Stromal cell of bone marrow (primary cell): ENCODE results near the gene HMX1.

Experiments used
- DNase-seq: peaks from one replicate; pipeline ENCODE4 v3.0.0-alpha.2; 2012; ENCODE audit warnings: low read depth

The HMX1 gene

GRCh38 chr4:8838961-8839431 lies 32.6 kb downstream of the HMX1 start:
- no peak for DNase-seq

- DNase-seq = no peak
These were observed 33.2 kb downstream of the HMX1 start for GRCh38 chr4:8838296-8838960.

GRCh38 chr4:8837181-8837841 lies 34.3 kb downstream of the HMX1 start:
- no peak for DNase-seq

GRCh38 chr4:8836664-8837171 lies 34.9 kb downstream of the HMX1 start:
- no peak for DNase-seq

GRCh38 chr4:8835521-8836365 lies 35.9 kb downstream of the HMX1 start:
- no peak for DNase-seq

DNA sequence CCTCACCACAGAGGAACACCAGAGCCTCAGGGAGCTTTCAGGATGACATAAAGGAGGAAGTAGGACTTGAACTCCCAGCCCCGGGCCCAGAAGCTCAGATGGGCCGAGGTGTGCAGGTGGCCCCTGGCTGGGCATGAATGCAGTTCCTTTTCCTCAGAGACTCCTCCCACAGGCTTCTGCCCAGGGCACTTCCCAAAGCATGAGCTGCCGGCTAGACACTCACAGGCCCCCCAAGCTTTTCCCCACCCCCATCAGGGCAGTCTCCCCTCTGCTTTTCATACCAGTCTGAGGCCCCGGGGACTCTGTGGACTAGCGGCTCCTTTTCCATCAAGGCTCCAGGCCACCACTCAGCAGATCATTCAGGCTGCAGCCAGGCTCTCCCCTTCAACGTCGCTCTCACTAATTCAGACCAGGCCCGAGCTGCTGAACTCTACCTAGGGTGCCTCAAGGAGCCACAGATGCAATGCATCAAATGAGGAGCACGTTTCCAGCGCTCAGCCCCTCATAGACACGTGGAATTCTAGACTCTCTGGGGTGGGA lies 36.9 kb downstream of the HMX1 start:
- DNase-seq = no peak

DNA sequence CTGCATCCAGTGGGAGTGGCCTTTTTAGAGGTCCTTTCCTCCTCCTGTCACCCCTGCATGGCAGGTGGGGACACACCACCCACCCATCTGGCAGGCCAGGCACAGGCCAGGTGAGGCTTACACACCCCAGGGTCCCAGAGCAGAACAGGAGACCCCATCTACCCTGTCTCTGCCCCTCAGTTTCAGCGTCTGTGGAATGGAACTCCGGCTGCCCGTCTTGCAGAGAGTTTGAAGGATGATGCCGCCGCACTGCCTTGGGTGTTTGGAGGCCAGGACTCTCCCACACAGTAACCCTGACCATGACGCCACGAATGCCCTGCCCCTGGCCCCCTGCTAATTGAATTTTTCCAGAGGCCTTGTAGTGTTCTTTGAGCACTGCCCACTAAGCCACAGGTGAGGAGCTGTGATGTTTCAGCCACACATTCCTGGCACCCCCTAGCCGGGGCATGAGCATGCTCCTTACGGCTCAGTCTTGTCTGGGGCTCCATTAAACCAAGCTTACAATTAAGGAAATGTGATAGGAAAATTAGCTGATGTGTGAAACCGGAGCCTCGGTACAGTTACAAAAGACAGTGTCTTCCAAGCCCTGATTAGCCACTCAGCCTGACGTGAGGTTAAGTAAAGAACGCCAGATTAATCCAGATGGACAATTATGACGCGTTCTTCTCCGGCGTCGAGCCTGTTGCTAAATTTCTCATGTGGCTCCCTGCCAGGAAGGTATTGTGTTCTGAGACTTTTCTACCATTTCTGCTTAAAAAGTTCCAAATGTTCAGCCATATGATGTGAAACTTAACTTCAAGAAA lies 39.3 kb downstream of the HMX1 start:
- DNase-seq = no peak

- DNase-seq = no peak
These were observed 40.2 kb downstream of the HMX1 start for GRCh38 chr4:8831221-8832112.

GRCh38 chr4:8830611-8831200 lies 40.9 kb downstream of the HMX1 start:
- DNase-seq = no peak

DNA sequence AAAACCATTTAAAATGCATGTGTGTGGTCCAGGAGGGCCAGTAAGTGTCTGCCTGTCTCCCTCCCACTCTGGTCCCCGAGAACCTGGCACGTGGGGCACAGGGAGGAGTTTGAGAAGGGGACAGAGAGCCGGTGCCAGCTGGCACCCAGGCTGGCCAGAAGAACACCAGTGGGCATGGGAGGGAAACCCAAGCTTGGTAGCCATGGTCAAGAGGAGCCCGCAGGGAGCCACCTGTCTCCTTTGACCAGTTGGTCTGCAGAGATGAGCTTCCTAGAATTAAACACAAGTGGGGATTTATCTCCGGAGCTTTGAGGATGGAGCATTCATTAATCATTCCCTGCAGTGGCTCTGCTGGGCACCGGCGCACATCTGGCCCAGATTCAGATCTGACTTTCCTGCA lies 41.6 kb downstream of the HMX1 start:
- no peak for DNase-seq

- DNase-seq = no peak
These were observed 42.1 kb downstream of the HMX1 start for GRCh38 chr4:8829584-8829983.

- DNase-seq = no peak
These were observed 42.8 kb downstream of the HMX1 start for GRCh38 chr4:8828869-8829268.

DNA sequence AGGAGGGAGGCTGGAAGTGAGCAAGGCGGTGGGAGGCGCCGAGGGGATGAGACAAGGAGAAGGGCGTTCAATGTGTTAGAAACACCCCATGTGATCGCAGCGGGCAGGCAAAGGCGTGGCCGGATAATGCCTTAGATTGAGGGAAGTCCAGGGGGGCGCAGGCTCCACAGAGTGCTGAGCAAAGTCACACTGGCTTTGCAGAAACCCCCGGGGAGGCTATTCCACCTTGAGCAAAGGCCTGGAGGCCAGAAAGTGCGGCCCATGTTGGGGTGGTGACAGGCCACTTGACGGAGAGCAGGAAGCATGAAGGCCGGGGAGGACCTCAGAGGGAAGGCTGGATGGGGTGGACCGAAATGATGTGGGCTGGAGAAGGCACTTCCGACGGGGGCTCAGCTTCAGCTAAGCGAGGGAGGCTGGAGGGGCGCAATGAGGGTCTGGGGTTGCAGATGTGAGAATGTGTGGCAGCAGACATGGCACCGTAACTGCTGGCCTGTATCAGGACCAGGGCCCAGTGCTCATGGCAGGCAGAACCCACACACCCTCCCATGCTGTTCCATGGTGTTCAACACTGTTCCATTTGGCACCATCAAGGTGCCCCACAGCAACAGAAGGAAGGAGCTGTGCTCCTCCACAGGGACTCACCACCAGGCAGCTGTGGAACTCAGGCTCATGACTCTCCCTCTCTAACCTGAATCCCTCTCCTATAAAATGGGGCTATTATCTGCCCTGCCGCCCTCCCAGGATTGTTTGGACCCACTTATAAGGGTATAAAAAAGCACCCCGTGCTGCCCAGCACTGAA lies 50.3 kb downstream of the HMX1 start:
- no peak for DNase-seq

DNA sequence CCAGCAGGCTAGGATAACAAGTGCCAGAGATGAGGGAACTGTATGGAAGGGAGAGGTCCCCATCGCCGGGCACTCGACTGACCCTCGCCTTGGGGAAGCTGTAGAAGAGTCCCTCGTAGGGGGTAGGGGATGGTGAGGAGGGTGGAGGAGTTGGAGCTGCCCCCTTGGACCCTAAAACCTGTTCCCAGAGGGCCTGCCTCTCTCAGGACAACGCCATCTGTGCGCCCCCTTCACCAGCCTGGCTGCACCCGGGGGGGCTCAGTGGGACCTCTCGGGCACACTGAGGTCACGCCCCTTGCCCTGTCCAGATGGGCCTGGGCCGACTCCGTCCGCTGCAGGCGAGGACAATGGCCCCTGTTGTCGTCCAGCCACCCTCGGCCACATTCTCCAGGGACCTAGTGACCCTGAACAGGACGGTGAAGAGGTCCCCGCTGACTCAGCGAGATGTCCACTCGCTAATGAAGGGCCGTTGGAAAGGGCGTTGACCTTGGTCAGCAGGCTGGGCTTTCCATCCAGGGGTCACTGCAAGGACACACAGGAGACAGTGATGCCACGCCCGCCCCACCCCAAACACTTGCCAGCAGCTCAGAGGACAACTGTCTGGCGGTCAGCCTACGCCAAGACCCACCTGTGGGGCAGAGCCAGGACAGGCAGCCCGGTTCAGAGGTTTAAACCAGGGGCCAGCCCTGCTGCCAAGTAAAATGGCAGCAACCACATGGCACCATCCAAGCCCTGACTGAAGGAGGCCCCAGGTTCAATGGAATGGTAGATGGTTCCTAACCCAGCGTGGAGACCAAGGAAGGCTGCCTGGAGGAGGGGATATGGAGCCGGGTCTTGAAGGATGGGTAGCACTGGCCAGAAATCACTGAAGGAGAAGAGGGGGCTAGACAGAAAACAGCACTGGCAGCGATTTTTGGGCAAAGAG lies 51.2 kb downstream of the HMX1 start:
- no peak for DNase-seq

- no peak for DNase-seq
These were observed 52.0 kb downstream of the HMX1 start for GRCh38 chr4:8819473-8820177.

DNA sequence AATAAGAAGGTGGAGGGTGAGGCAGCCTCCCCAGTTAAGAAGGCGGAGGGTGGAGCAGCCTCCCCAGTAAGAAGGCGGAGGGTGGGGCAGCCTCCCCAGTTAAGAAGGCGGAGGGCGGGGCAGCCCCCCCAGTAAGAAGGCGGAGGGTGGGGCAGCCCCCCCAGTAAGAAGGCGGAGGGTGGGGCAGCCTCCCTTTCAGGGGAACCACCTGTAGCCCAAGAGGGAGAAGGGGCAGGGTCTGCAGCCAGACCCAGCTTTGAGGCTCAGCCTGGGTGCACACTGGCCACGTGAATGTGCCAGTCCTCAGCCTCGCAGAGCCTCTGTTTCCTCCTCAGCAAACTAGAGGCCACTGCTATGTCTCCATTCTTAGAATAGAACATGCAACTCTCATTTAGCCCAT lies 52.6 kb downstream of the HMX1 start:
- no peak for DNase-seq

DNA sequence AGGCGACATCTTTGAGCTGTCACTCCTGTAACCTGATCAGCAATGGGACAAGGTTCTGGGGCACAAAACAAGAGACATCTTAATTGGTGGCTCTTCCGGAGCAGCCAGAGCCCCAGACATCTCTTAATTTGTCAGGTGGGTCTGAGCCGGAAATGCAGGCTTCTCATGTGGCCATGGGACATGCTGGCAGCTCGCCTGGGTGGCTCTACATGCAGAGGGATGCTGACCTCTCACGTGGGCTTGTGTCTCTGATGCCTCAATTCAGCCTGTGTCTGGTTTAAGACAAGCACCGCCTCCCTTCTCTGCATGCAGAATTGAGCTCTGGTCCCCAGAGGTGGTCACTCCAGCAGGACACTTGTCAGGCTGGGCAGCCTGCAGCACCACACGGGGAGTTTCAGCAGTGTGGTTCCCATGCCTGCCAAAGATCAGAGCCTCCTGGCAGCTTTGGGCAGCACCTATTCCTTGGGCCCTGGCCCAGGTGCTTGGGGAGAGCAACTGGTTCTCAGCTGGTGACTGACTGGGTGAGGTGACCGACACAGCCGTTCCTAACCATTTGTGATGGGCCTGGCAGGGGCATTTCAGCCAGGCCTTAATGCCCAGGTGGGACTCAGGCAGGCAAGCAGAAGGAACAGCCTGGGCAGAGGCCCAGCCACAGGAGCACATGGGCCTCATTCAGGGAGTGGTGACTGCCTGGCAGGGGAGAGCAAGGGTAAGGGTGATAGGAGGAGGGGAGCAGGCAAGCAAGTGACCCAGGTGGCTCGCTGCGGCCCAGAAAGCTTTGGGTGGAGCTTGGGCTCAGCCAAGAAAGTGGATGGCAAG lies 53.4 kb downstream of the HMX1 start:
- no peak for DNase-seq
